HG03175 (cell line): ENCODE results near the gene KATNB1.

Source experiments
- ATAC-seq: cut with Tn5 transposase; IDR thresholded peaks from one replicate; pipeline ENCODE4 v1.9.1; 2021; ENCODE audit warnings: mild to moderate bottlenecking, moderate library complexity; ENCODE audit not compliant: unreplicated experiment

KATNB1 gene

GRCh38 chr16:57755061-57755684 is 19.6 kb downstream of the KATNB1 start:
- no peak for ATAC-seq

- no peak for ATAC-seq
These were observed 20.3 kb downstream of the KATNB1 start for GRCh38 chr16:57755726-57756423.

GRCh38 chr16:57756424-57757325 is 21.1 kb downstream of the KATNB1 start:
- no peak for ATAC-seq

- peak; percentile 86 for ATAC-seq
These were observed 21.8 kb downstream of the KATNB1 start for GRCh38 chr16:57757326-57757786.

- ATAC-seq: no peak
These were observed 22.3 kb downstream of the KATNB1 start for GRCh38 chr16:57757883-57758282.

- ATAC-seq: no peak
These were observed 23.0 kb downstream of the KATNB1 start for GRCh38 chr16:57758331-57759117.

- no peak for ATAC-seq
These were observed 23.6 kb downstream of the KATNB1 start for GRCh38 chr16:57759131-57759530.

- no peak for ATAC-seq
These were observed 24.2 kb downstream of the KATNB1 start for GRCh38 chr16:57759541-57760356.

- no peak for ATAC-seq
These were observed 25.0 kb downstream of the KATNB1 start for GRCh38 chr16:57760357-57761160.

GRCh38 chr16:57761301-57761700 is 25.7 kb downstream of the KATNB1 start:
- no peak for ATAC-seq

- no peak for ATAC-seq
These were observed 26.4 kb downstream of the KATNB1 start for GRCh38 chr16:57761957-57762356.

GRCh38 chr16:57762365-57763040 is 26.9 kb downstream of the KATNB1 start:
- no peak for ATAC-seq

GRCh38 chr16:57763285-57764005 is 27.9 kb downstream of the KATNB1 start:
- ATAC-seq: no peak

GRCh38 chr16:57764006-57764340 is 28.4 kb downstream of the KATNB1 start:
- no peak for ATAC-seq

GRCh38 chr16:57764341-57765159 is 29.0 kb downstream of the KATNB1 start:
- no peak for ATAC-seq

GRCh38 chr16:57765160-57765728 is 29.7 kb downstream of the KATNB1 start:
- ATAC-seq: no peak
